HEK293T (cell line): ENCODE data around the gene THAP4.
A peak's percentile ranks its signal among the peaks of the same experiment; 100 is the strongest.

Experiments used
- CTCF ChIA-PET: fragments of 350-600 bp; formaldehyde crosslinking; extraction: SDS; loops from one replicate; lab custom pipeline; 2021; ENCODE audit warnings: antibody characterized with exemption, inconsistent platforms; lab: Yijun Ruan, JAX
- POLR2A ChIA-PET: fragments of 350-600 bp; formaldehyde crosslinking; extraction: SDS; loops from one replicate; lab custom pipeline; 2020; ENCODE audit warnings: antibody characterized with exemption, inconsistent platforms; lab: Yijun Ruan, JAX
- DNase-seq: peaks from one replicate; pipeline ENCODE4 v3.0.0; 2012; ENCODE audit warnings: mixed read lengths; ENCODE audit errors: extremely low spot score
- ARNT ChIP-seq: fragments of 450-650 bp; IDR thresholded peaks from 2 replicates; pipeline ENCODE4 v1.6.1; 2017; ENCODE audit warnings: mild to moderate bottlenecking
- BHLHE40 ChIP-seq: fragments of 450-650 bp; IDR thresholded peaks from 2 replicates; pipeline ENCODE4 v1.6.1; 2016; ENCODE audit warnings: mild to moderate bottlenecking, moderate library complexity, borderline replicate concordance
- CTBP1 ChIP-seq: fragments of 450-650 bp; IDR thresholded peaks from 2 replicates; pipeline ENCODE4 v1.6.1; 2016; ENCODE audit warnings: borderline replicate concordance
- ELF4 ChIP-seq: fragments of 450-650 bp; IDR thresholded peaks from 2 replicates; pipeline ENCODE4 v1.6.1; 2017; ENCODE audit warnings: antibody characterized with exemption
- FOXA1 ChIP-seq: fragments of 450-650 bp; IDR thresholded peaks from 2 replicates; pipeline ENCODE4 v1.6.1; 2016; ENCODE audit warnings: mild to moderate bottlenecking
- FOXK2 ChIP-seq: fragments of 450-650 bp; IDR thresholded peaks from 2 replicates; pipeline ENCODE4 v1.6.1; 2016; ENCODE audit warnings: mild to moderate bottlenecking
- FOXM1 ChIP-seq: fragments of 450-650 bp; IDR thresholded peaks from 2 replicates; pipeline ENCODE4 v1.6.1; 2017; ENCODE audit warnings: mild to moderate bottlenecking, borderline replicate concordance
- HDGF ChIP-seq: fragments of 450-650 bp; IDR thresholded peaks from 2 replicates; pipeline ENCODE4 v1.6.1; 2017; ENCODE audit warnings: antibody characterized with exemption, borderline replicate concordance
- L3MBTL2 ChIP-seq: fragments of 450-650 bp; conservative IDR thresholded peaks from 2 replicates; pipeline ENCODE4 v1.6.1; 2016; ENCODE audit warnings: mild to moderate bottlenecking
- LEF1 ChIP-seq: fragments of 450-650 bp; IDR thresholded peaks from 2 replicates; pipeline ENCODE4 v1.6.1; 2017; ENCODE audit warnings: mild to moderate bottlenecking, borderline replicate concordance
- NFRKB ChIP-seq: fragments of 450-650 bp; IDR thresholded peaks from 2 replicates; pipeline ENCODE4 v1.6.1; 2016; ENCODE audit warnings: mild to moderate bottlenecking, moderate library complexity
- SP1 ChIP-seq: fragments of 450-650 bp; IDR thresholded peaks from 2 replicates; pipeline ENCODE4 v1.6.1; 2017
- SUZ12 ChIP-seq: fragments of 450-650 bp; IDR thresholded peaks from 2 replicates; pipeline ENCODE4 v1.6.1; 2016; ENCODE audit warnings: mild to moderate bottlenecking
- TARDBP ChIP-seq: fragments of 450-650 bp; IDR thresholded peaks from 2 replicates; pipeline ENCODE4 v1.6.1; 2016
- ZNF384 ChIP-seq: fragments of 450-650 bp; IDR thresholded peaks from 2 replicates; pipeline ENCODE4 v1.6.1; 2016
- TF ChIP-seq, protein P1 (sequence below): fragments of 450-650 bp; IDR thresholded peaks from 2 replicates; pipeline ENCODE4 v1.6.1; 2016

The THAP4 gene

DNA sequence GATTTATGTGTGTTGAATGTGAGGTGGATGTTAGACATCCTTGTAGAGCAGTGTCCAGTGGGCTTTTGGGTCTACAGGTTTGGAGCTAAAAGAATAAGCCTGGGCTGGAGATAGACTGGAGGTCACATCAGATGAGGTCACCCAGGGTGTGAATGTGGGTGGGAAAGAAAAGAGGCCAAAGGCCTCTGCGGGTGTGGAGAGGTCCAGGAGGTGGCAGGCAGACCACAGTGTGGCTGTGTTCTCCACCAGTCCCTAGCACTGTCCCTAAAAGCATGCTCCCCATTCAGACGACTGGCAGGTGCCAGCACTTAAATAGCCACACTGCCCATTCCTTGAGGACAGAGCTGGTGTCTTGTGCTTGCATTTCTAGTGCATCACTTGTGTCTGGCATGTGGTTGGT, 4.7 kb upstream of the THAP4 start:
- no peak for TF ChIP-seq ARNT
- TF ChIP-seq LEF1 = no peak
- no peak for TF ChIP-seq L3MBTL2
- TF ChIP-seq CTBP1 = no peak
- no peak for TF ChIP-seq BHLHE40
- no peak for TF ChIP-seq NFRKB
- no peak for TF ChIP-seq ZNF384
- TF ChIP-seq SP1 = no peak
- no peak for TF ChIP-seq FOXM1
- TF ChIP-seq ELF4 = no peak
- TF ChIP-seq FOXK2 = no peak
- TF ChIP-seq HDGF = no peak
- no peak for TF ChIP-seq TARDBP
- no peak for TF ChIP-seq SUZ12
- TF ChIP-seq, protein P1, sequence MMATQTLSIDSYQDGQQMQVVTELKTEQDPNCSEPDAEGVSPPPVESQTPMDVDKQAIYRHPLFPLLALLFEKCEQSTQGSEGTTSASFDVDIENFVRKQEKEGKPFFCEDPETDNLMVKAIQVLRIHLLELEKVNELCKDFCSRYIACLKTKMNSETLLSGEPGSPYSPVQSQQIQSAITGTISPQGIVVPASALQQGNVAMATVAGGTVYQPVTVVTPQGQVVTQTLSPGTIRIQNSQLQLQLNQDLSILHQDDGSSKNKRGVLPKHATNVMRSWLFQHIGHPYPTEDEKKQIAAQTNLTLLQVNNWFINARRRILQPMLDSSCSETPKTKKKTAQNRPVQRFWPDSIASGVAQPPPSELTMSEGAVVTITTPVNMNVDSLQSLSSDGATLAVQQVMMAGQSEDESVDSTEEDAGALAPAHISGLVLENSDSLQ = no peak
- TF ChIP-seq FOXA1 = no peak
- CTCF ChIA-PET = no interaction called here
- POLR2A ChIA-PET = no interaction called here

GRCh38 chr2:241640165-241640795, 3.3 kb upstream of the THAP4 start:
- no peak for TF ChIP-seq FOXM1
- TF ChIP-seq LEF1 = 0 out of 2 replicates have a peak, but pooled peaks have one; percentile 58
- no peak for DNase-seq
- ChIA-PET POLR2A (no interaction called here), CTCF (no interaction called here)

More for the DNA sequence above, 4.7 kb upstream of the THAP4 start:
- DNase-seq = no peak

GRCh38 chr2:241639385-241639784, 2.4 kb upstream of the THAP4 start:
- no peak for TF ChIP-seq LEF1
- TF ChIP-seq NFRKB = no peak
- no peak for TF ChIP-seq HDGF
- no peak for TF ChIP-seq ZNF384
- TF ChIP-seq, protein P1 = no peak
- TF ChIP-seq CTBP1 = no peak
- TF ChIP-seq FOXK2 = no peak
- TF ChIP-seq BHLHE40 = no peak
- no peak for TF ChIP-seq FOXA1
- TF ChIP-seq ARNT = no peak
- TF ChIP-seq ELF4 = no peak
- TF ChIP-seq SP1 = no peak
- no peak for TF ChIP-seq SUZ12
- TF ChIP-seq FOXM1 = no peak
- no peak for DNase-seq
- POLR2A ChIA-PET = no interaction called here
- CTCF ChIA-PET = no interaction called here

DNA sequence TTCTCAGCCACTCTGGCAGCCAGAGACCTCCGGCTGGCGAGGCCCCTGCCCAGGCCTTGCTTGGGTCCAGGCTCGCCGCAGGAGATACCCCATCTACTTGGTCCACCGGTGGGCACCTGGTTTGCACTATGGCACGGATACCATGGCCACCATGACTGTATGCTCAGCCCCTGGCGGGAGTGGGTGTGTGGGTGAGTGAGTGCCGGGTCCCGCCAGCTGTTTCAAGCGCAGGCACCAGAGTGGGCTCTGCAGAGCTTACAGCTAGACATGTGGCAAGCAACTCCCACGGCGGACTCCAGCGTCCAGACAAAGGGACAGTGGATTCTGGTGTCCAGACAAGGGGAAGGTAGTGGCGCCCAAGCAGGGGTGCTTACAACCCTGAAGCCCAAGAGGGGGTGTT, 2.0 kb upstream of the THAP4 start:
- no peak for DNase-seq
- TF ChIP-seq, protein P1 = no peak
- no peak for TF ChIP-seq LEF1
- no peak for TF ChIP-seq SP1
- TF ChIP-seq L3MBTL2 = no peak
- no peak for TF ChIP-seq ARNT
- no peak for TF ChIP-seq FOXM1
- no peak for TF ChIP-seq ELF4
- TF ChIP-seq TARDBP = no peak
- TF ChIP-seq SUZ12 = no peak
- TF ChIP-seq CTBP1 = no peak
- no peak for TF ChIP-seq BHLHE40
- no peak for TF ChIP-seq FOXK2
- no peak for TF ChIP-seq NFRKB
- TF ChIP-seq ZNF384 = no peak
- TF ChIP-seq FOXA1 = no peak
- POLR2A ChIA-PET = no interaction called here
- CTCF ChIA-PET = interaction anchor here (0.7 kb wide), 1 partner anchor 12 kb away, joined by 4 read pairs; no protein-coding TSS in a partner anchor

GRCh38 chr2:241637795-241638660, 1.1 kb upstream of the THAP4 start:
- DNase-seq = no peak
- ChIA-PET CTCF (interaction anchor here (0.5 to 0.7 kb wide), 2 partner anchors 13 to 240 kb away, joined by 3 to 4 read pairs; no protein-coding TSS in a partner anchor), POLR2A (interaction anchor here (1.5 kb wide), 1 partner anchor 49 kb away, joined by 8 read pairs; the partner anchor contains the start of gene DTYMK)
- TF ChIP-seq L3MBTL2 (no peak), LEF1 (0 out of 2 replicates have a peak, but pooled peaks have one; percentile 45)
